NCI-H1105 treated with DMSO at 0.1 percent for 48 hours (cell line): Measurements from ENCODE around the gene SPEF2.
"Not testable (repeated sequence)": the region's sequence is repeated elsewhere in the genome, so short reads cannot be mapped to it uniquely, and the experiment has no call there.

ENCODE experiments used
- DNase-seq: peaks from one replicate; lab custom pipeline; 2025; lab: John Stamatoyannopoulos, UW

SPEF2 gene

GRCh38 chr5:35854248-35854647 lies 236.6 kb downstream of the SPEF2 start:
- no peak for DNase-seq

- no peak for DNase-seq
These were observed 237.5 kb downstream of the SPEF2 start for GRCh38 chr5:35855187-35855586.

GRCh38 chr5:35856186-35856764 lies 238.6 kb downstream of the SPEF2 start:
- DNase-seq = not testable (repeated sequence)

- DNase-seq = no peak
These were observed 239.2 kb downstream of the SPEF2 start, which contains the start of gene IL7R for GRCh38 chr5:35856765-35857351. TSS of gene IL7R (plus strand) at chr5:35856891. CDS start at chr5:35856978, 87 bp downstream.

GRCh38 chr5:35857606-35858205 lies 240.0 kb downstream of the SPEF2 start:
- no peak for DNase-seq

GRCh38 chr5:35859101-35859661 lies 241.5 kb downstream of the SPEF2 start:
- DNase-seq = no peak

- DNase-seq = no peak
These were observed 243.0 kb downstream of the SPEF2 start for GRCh38 chr5:35860686-35861085.

GRCh38 chr5:35861718-35862117 lies 244.1 kb downstream of the SPEF2 start:
- DNase-seq = no peak

- no peak for DNase-seq
These were observed 244.5 kb downstream of the SPEF2 start for GRCh38 chr5:35862126-35862525.

GRCh38 chr5:35863159-35863558 lies 245.5 kb downstream of the SPEF2 start:
- DNase-seq = no peak
